ENCODE data around the gene JMJD7. TPM values are rescaled to one million over a fixed set of nuclear protein-coding genes. Genes with fewer than 3 reads are reported as not detected.

The JMJD7 gene
- polyA plus RNA-seq, 5 donors, result 12.2 to 14.4 (median 13.0) TPM

GRCh38 chr15:41798607-41799487, 29.0 kb upstream of the JMJD7 start:
- DNase-seq, result no peak

GRCh38 chr15:41799488-41799805, 28.4 kb upstream of the JMJD7 start:
- no peak for DNase-seq

GRCh38 chr15:41801185-41801584, 26.7 kb upstream of the JMJD7 start:
- no peak for DNase-seq

- no peak for DNase-seq
Measured at GRCh38 chr15:41801850-41802455, 25.9 kb upstream of the JMJD7 start.

GRCh38 chr15:41804361-41804760, 23.5 kb upstream of the JMJD7 start:
- DNase-seq, result no peak

GRCh38 chr15:41804916-41805666, 22.8 kb upstream of the JMJD7 start:
- DNase-seq, result no peak

- DNase-seq, result no peak
Measured at GRCh38 chr15:41805711-41806110, 22.2 kb upstream of the JMJD7 start.

- DNase-seq, result no peak
Measured at GRCh38 chr15:41806291-41807181, 21.4 kb upstream of the JMJD7 start.

- DNase-seq, result no peak
Measured at GRCh38 chr15:41809121-41809520, 18.8 kb upstream of the JMJD7 start.

GRCh38 chr15:41809526-41810220, 18.2 kb upstream of the JMJD7 start:
- DNase-seq, result no peak

- DNase-seq, result no peak
Measured at GRCh38 chr15:41810651-41811431, 17.1 kb upstream of the JMJD7 start.

GRCh38 chr15:41811432-41812195, 16.3 kb upstream of the JMJD7 start:
- peak; percentile 61 to 82 for DNase-seq

GRCh38 chr15:41812820-41813375, 15.0 kb upstream of the JMJD7 start:
- no peak for DNase-seq

- DNase-seq, result no peak
Measured at GRCh38 chr15:41813426-41813825, 14.5 kb upstream of the JMJD7 start.

- DNase-seq, result no peak
Measured at GRCh38 chr15:41814534-41814933, 13.4 kb upstream of the JMJD7 start.

GRCh38 chr15:41816788-41817187, 11.1 kb upstream of the JMJD7 start:
- DNase-seq, result no peak

GRCh38 chr15:41817327-41817726, 10.6 kb upstream of the JMJD7 start:
- no peak for DNase-seq

- no peak for DNase-seq
Measured at GRCh38 chr15:41817781-41818180, 10.1 kb upstream of the JMJD7 start.

- DNase-seq, result no peak
Measured at GRCh38 chr15:41819455-41820050, 8.3 kb upstream of the JMJD7 start.

All from right lung (tissue), 5 donors.